ENCODE data around the gene NHLRC3. TPM values are rescaled to one million over a fixed set of nuclear protein-coding genes. Genes with fewer than 3 reads are reported as not detected.
A peak's percentile ranks its signal among the peaks of the same experiment; 100 is the strongest.
"Not testable (repeated sequence)": the region's sequence is repeated elsewhere in the genome, so short reads cannot be mapped to it uniquely, and the experiment has no call there.

NHLRC3 gene
- total RNA-seq, 1 experiment from 2014 or later, result 19.8 TPM

DNA sequence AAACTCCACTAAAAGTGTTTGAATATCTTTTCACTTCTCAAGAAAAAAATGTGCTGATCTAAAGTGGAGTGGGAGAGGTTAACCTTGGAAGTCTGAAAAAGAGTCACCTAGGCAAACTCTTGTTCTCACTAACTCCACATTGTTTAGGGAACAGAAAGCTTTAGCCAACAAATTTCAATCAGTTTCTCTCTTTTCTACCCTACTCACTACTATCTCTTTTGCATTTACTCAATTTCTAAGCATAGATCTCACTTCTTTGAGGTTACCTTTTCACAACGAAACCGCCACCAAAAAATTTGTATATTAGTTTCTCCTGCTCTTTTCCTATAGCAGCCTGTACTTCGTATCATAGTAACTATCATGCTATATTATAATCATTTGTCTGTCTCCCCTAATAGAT, 6.3 kb downstream of the NHLRC3 start:
- DNase-seq (ENCODE audit: low spot score), result no peak

DNA sequence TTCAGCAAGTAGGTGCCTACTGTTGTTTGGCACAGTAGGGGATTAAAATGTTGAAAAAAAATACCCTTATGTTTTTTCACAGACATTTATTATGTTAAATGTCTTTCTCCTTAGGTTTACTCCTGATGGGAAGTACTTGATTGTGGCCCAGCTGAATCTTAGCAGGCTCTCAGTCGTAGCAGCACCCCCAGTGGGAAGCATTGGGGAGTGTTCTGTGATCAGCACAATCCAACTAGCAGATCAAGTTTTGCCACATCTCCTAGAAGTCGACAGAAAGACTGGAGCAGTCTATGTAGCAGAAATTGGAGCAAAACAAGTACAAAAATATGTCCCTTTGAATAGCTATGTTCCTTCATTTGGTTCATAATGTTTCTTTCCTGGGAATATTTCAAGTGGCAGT, 9.3 kb downstream of the NHLRC3 start:
- DNase-seq (ENCODE audit: low spot score), result no peak

DNA sequence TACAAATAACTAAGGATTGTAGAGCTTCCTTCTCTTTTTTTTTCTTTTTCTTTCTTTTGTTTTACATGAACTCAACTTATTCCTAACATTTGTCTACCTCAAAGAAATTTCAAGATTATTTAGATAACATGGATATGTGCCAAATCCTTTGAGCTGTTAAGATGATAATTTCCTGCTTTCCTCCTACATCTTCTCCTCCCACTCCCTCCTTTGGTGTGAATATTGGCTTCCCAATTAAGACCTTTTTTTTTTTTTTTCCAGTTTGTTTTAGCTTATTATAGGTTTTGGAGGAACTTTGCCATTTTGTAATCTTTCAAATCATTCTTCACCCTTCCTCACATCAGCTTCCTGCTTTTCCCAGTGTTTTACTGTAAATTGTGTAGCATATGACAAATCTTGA, 10.6 kb downstream of the NHLRC3 start:
- DNase-seq (ENCODE audit: low spot score), result no peak

DNA sequence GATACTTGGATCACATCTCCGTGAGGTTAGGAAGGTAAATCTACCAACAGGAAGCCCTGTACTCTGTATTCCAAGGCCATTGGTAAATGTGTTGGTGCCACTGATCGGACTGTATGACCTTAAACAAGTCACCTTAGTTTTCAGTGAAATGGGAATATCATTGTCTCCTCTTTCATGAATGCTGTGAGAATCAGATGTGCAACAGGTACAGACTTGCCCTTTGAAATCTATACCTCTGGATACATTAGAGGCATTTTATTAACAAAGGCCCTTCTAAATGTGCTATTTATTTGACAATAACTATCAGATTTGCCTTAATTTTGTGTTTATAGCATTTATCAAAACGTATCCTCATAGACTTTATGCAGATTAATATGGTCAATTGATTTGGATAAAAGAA, 11.0 kb downstream of the NHLRC3 start:
- no peak for DNase-seq (ENCODE audit: low spot score)

DNA sequence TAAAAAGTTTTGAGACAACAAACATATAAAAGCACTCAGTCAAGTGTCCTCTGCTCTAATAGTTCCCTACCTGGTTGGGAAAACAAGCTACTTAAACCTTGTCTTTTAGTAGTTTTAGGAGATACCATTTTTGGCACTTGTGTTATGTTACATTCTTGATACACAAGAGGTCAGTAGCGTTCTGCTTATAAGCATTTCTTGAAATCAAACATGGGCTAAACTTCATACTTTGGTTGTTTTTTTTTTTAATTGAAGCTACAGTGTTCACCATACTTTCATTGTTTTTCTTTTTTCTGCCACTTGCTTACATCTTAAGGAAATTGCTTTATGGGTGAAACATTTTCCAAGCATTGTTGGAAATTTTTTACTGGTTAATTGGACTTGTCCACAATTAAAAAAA, 12.9 kb downstream of the NHLRC3 start:
- peak; percentile 10 for DNase-seq (ENCODE audit: low spot score)

DNA sequence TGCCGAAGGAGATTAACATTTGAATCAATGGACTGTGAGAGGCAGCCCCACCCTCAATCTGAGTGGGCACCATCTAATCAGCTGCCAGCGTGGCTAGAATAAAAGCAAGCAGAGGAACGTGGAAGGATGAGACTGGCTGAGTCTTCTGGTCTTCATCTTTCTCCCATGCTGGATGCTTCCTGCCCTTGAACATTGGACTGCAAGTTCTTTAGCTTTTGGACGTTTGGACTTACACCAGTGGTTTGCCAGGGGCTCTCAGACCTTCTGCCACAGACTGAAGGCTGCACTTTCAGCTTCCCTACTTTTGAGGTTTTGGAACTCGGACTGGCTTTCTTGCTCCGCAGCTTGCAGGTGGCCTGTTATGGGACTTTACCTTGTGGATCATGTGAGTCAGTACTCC, 14.7 kb downstream of the NHLRC3 start:
- no peak for DNase-seq (ENCODE audit: low spot score)

DNA sequence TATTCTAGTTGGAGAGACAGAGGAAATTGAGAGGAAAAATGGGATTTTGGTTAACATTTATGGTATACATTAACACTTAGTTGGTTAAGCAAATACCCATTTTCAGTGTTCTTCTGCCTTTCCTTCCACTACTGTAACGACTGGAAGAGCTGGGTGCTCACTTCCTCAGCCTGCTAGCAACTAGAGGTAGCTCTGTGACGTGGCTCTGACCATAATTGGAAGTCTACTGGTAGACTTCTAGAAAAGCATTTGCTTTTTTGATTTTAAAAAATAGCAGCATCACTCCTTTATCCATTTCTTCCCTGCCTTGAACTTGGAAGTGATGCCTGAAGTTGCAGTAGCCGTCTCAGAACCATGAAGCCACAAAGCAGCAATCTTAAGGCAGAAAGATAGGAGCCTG, 15.9 kb downstream of the NHLRC3 start:
- no peak for DNase-seq (ENCODE audit: low spot score)

DNA sequence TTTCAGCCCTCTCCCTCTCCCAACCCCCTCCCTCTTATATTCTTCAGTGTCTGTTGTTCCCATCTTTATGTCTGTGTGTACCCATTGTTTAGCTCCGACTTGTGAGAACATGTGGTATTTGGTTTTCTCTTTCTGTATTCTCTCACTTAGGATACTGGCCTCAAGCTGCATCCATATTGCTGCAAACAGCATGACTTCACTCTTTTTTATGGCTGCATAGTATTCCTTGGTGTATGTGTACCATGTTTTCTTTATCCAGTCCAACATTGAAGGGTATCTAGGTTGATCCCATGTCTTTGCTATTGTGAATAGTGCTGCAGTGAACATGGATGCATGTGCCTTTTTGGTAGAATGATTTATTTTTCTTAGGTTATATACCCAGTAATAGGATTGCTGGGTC, 17.8 kb downstream of the NHLRC3 start:
- no peak for DNase-seq (ENCODE audit: low spot score)

DNA sequence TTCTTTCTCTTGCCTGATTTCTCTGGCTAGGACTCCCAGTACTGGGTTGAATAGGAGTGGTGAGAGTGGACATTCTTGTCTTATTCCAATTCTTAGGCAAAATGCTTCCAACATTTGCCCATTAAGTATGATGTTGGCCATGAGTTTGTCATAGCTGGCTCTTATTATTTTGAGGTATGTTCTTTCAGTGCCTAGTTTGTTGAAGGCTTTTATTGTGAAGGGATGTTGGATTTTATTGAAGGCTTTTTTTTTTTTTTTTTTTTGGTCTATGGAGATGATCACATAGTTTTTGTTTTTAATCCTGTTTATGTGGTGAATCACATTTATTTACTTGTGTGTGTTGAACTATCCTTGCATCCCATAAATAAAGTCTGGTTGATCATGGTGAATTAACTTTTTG, 19.8 kb downstream of the NHLRC3 start:
- no peak for DNase-seq (ENCODE audit: low spot score)

DNA sequence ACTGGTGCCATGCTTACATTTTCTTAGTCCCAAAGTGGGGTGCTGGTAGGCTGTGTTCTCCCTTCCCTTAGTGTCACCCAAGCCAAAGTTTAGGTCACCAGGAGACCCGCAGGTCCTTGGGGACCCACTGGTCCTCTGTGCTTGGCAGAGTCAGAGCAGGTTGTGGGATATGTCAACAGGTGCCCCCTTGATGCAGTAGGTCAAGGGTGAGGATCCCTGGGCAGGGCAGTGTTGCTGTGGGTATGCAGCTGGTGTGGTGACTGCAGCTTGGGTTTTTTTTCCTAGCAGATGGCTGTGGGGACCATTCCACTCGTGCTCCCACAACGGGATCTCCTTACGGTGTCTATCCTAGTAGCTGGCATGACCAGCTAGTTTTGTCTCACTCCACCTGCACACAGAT, 23.7 kb downstream of the NHLRC3 start:
- no peak for DNase-seq (ENCODE audit: low spot score)

DNA sequence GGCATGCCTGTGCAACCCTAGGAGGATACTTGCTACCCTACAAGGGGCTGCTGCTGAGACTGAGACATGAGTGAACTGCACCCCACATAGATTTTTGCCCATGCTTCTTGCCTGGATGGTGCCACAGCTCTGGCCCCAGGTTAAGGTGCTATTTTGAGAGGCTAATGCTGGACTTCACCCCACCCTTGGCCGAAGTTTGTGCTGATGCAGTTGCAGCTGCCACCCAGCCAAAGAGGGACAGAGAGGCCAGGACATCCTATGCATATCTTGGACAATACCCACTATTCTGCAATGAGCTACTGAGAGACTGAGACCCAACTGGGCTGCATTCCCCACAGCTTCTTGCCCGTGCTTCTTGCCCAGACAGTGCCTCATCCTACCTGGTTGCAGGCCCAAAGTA, 34.6 kb downstream of the NHLRC3 start:
- DNase-seq (ENCODE audit: low spot score), result no peak

DNA sequence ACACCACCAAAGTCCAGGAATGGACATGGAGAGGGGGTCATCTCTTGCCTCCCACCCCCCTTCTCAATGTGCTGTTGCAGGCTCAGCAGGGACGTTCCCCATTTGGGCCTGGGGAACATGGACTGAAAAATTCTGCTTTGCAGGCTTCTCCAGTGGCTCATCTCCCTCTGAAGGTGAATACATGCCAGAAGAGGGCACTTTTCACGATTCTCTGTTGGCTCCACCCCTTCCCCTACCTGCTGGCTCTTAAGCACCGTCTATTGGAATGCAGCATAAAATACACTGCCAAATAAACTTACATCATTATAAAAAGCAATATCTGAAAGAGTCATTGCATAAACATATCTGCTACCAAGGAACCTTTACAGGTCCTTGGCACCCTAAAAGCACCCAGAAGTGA, 35.7 kb downstream of the NHLRC3 start:
- no peak for DNase-seq (ENCODE audit: low spot score)

DNA sequence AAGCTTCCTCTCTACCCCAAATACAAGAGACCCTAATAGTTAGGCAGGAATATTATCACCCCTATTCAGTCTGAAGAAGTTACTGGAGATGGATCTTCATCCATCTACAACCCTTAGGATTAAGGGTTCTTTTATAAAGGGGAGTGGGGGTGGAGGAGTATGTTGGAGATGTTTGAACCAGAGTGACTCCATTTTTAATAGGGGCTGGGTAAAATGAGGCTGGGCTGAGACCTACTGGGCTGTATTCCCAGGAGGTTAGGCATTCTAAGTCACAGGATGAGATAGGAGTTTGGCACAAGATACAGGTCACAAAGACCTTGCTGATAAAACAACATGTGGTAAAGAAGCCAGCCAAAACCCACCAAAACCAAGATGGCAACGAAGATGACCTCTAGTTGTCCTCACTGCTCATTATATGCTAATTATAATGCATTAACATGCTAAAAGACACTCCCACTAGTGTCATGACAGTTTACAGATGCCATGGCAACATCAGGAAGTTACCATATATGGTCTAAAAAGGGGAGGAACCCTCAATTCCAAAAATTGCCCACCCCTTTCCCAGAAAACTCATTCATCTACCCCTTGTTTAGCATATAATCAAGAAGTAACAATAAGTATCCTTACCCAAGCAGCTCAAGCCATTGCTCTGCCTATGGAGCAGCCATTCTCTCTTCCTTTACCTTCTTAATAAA, 48.1 kb downstream of the NHLRC3 start:
- DNase-seq (ENCODE audit: low spot score), result not testable (repeated sequence)

DNA sequence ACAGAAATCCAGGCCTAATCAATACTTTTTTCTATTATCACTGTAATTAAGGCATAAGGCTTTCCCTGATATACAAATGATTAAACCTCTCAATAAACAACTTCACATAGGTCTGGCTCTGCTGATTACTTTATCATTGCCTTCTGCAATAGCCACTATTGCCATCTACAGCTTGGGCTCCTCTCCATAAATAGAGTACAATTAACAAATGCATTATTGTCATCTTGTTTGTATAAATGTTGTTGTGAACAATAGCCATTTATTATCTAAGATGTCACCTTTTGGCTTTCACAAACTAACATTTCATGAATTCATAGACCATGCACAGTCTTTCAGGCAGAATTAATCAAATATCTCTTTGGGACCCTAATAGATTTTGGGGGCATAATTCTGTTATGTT, 53.3 kb downstream of the NHLRC3 start:
- DNase-seq (ENCODE audit: low spot score), result no peak

DNA sequence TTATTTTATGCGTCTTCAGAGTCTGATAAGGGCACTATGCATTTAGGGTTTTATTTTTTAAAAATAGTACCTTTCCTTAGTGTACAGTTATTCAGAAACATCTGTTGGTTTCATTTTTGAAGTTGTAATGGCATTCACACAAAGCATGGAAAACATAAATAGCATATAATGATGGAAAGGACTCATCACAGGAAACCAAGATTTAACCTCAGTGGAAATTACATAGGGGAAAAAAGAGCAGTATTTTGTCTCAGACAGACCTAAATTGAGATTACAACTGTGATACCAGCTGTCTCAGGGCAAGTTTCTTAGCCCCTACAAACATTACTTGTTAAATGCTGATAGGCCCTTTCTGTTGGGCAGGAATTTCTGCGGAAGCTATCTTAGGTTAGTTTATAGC, 57.2 kb downstream of the NHLRC3 start:
- DNase-seq (ENCODE audit: low spot score), result no peak

DNA sequence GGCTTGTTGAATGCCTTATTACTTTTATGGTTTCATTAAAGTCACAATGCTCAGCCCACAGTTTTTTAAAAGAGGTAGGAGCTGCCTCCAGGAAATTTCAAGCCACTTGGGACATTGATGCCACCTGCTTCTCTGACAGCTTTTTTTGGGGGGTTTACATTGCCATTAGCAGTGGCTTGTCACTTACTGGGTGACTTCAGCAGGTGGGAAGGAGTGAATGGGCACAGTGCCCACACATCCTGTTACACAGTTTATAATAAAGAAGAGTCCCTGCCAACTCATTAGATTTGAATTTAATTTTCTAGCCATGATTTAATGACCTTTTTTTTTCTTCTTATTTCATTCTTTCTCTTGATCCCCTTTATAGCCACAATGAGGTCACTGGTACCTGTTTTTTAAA, 61.0 kb downstream of the NHLRC3 start:
- no peak for DNase-seq (ENCODE audit: low spot score)

Other genes starting within 250 kb of the NHLRC3 start
- gene STOML3, start 47.6 kb upstream of the NHLRC3 start, total RNA-seq (2014; rRNA removed; shearing (Covaris generic)), result not detected in 2 replicates
- gene PROSER1, start 367 bp upstream of the NHLRC3 start, total RNA-seq (2014; rRNA removed; shearing (Covaris generic)), result 8.7 and 9.7 TPM in 2 replicates